H9 (cell line): Measurements from ENCODE around the gene NPTX1. TPM values are rescaled to one million over a fixed set of nuclear protein-coding genes. Genes with fewer than 3 reads are reported as not detected.

Source experiments
- DNase-seq: peaks from one replicate; pipeline ENCODE4 v3.0.0-alpha.2; 2017
- H2AFZ ChIP-seq: one replicate; pipeline ENCODE4 v1.6.1; 2013; ENCODE audit warnings: mild to moderate bottlenecking, low read length, control low read depth, moderate library complexity
- H2AK5ac ChIP-seq: 2 replicates; pipeline ENCODE4 v1.6.1; 2013; ENCODE audit warnings: low read length, control low read depth, mixed read lengths; ENCODE audit not compliant: insufficient read length
- H2BK120ac ChIP-seq: one replicate; pipeline ENCODE4 v1.6.1; 2013; ENCODE audit warnings: low read depth, mild to moderate bottlenecking, low read length, control low read depth, inconsistent platforms; ENCODE audit not compliant: poor library complexity, severe bottlenecking
- H2BK12ac ChIP-seq: 2 replicates; pipeline ENCODE4 v1.6.1; 2013; ENCODE audit warnings: low read length, control low read depth, mixed read lengths, low read depth; ENCODE audit not compliant: insufficient read length
- H2BK15ac ChIP-seq: 2 replicates; pipeline ENCODE4 v1.6.1; 2013; ENCODE audit warnings: low read depth, low read length, control low read depth
- H2BK20ac ChIP-seq: one replicate; pipeline ENCODE4 v1.6.1; 2013; ENCODE audit warnings: low read depth, mild to moderate bottlenecking, low read length, control low read depth, inconsistent platforms; ENCODE audit not compliant: poor library complexity, severe bottlenecking
- H2BK5ac ChIP-seq: 2 replicates; pipeline ENCODE4 v1.6.1; 2013; ENCODE audit warnings: low read length, control low read depth, mixed read lengths; ENCODE audit not compliant: insufficient read length
- H3K14ac ChIP-seq: 2 replicates; pipeline ENCODE4 v1.6.1; 2013; ENCODE audit warnings: low read length, control low read depth; ENCODE audit not compliant: insufficient read depth
- H3K18ac ChIP-seq: 2 replicates; pipeline ENCODE4 v1.6.1; 2013; ENCODE audit warnings: low read depth, mild to moderate bottlenecking, mixed read lengths, low read length, control low read depth; ENCODE audit not compliant: insufficient read length
- H3K23ac ChIP-seq: 2 replicates; pipeline ENCODE4 v1.6.1; 2013; ENCODE audit warnings: low read length, control low read depth, mixed read lengths, low read depth; ENCODE audit not compliant: insufficient read length
- H3K23me2 ChIP-seq: 2 replicates; pipeline ENCODE4 v1.6.1; 2013; ENCODE audit warnings: low read depth, mild to moderate bottlenecking, mixed read lengths, low read length, control low read depth; ENCODE audit not compliant: insufficient read length, poor library complexity, severe bottlenecking
- H3K27ac ChIP-seq: 2 replicates; pipeline ENCODE4 v1.5.1; 2013; ENCODE audit warnings: low read length, control low read depth, mixed read lengths, low read depth; ENCODE audit not compliant: insufficient read length
- H3K27me3 ChIP-seq: 2 replicates; pipeline ENCODE4 v1.6.1; 2013; ENCODE audit warnings: low read length, control low read depth, inconsistent platforms; ENCODE audit not compliant: insufficient read depth
- H3K4ac ChIP-seq: 2 replicates; pipeline ENCODE4 v1.6.1; 2013; ENCODE audit warnings: low read depth, mild to moderate bottlenecking, control low read depth, inconsistent platforms, low read length, moderate library complexity
- H3K4me1 ChIP-seq: 2 replicates; pipeline ENCODE4 v1.6.1; 2013; ENCODE audit warnings: low read length, control low read depth, inconsistent platforms; ENCODE audit not compliant: insufficient read depth
- H3K4me2 ChIP-seq: 2 replicates; pipeline ENCODE4 v1.6.1; 2013; ENCODE audit warnings: low read length, control low read depth, mixed read lengths; ENCODE audit not compliant: insufficient read length, insufficient read depth
- H3K56ac ChIP-seq: 2 replicates; pipeline ENCODE4 v1.6.1; 2013; ENCODE audit warnings: low read depth, mild to moderate bottlenecking, mixed read lengths, low read length, control low read depth; ENCODE audit not compliant: insufficient read length
- H3K79me1 ChIP-seq: 2 replicates; pipeline ENCODE4 v1.6.1; 2013; ENCODE audit warnings: low read depth, mild to moderate bottlenecking, moderate library complexity, low read length, control low read depth, inconsistent platforms; ENCODE audit not compliant: insufficient read depth, poor library complexity, severe bottlenecking
- H3K79me2 ChIP-seq: 2 replicates; pipeline ENCODE4 v1.6.1; 2013; ENCODE audit warnings: low read length, control low read depth, inconsistent platforms; ENCODE audit not compliant: insufficient read depth
- H3K9ac ChIP-seq: 2 replicates; pipeline ENCODE4 v1.6.1; 2013; ENCODE audit warnings: low read length, control low read depth, mixed read lengths; ENCODE audit not compliant: insufficient read length; ENCODE audit errors: extremely low read depth
- H3K9me3 ChIP-seq: one replicate; pipeline ENCODE4 v1.6.1; 2013; ENCODE audit warnings: low read depth, low read length, inconsistent platforms; ENCODE audit not compliant: control insufficient read depth
- H3T11ph ChIP-seq: one replicate; pipeline ENCODE4 v1.6.1; 2013; ENCODE audit warnings: mild to moderate bottlenecking, low read length, control low read depth, inconsistent platforms
- H4K20me1 ChIP-seq: one replicate; pipeline ENCODE4 v1.6.1; 2013; ENCODE audit not compliant: control insufficient read depth, insufficient read length, insufficient read depth
- H4K5ac ChIP-seq: 2 replicates; pipeline ENCODE4 v1.6.1; 2013; ENCODE audit warnings: low read depth, mild to moderate bottlenecking, mixed read lengths, low read length, control low read depth; ENCODE audit not compliant: insufficient read length
- H4K8ac ChIP-seq: replicated peaks from 2 replicates; pipeline ENCODE4 v1.6.1; 2013; ENCODE audit warnings: low read length, control low read depth, mixed read lengths, low read depth; ENCODE audit not compliant: insufficient read length
- H4K91ac ChIP-seq: 2 replicates; pipeline ENCODE4 v1.6.1; 2013; ENCODE audit warnings: low read depth, mild to moderate bottlenecking, moderate library complexity, mixed read lengths, low read length, control low read depth; ENCODE audit not compliant: insufficient read length
- H3K27ac Mint-ChIP-seq, 3 experiments: 2 replicates in 2 of 3; 3 replicates in 1 of 3; pipeline ENCODE4 v1.8.0; 2020 to 2021; ENCODE audit warnings: mixed read lengths in 3 of 3, mild to moderate bottlenecking in 1 of 3, moderate library complexity in 1 of 3
- H3K27me3 Mint-ChIP-seq: 2 replicates; pipeline ENCODE4 v1.8.0; 2021; ENCODE audit warnings: low read depth, mild to moderate bottlenecking, moderate library complexity, mixed read lengths
- H3K36me3 Mint-ChIP-seq, 3 experiments: 2 replicates in 2 of 3; 3 replicates in 1 of 3; pipeline ENCODE4 v1.8.0; 2020 to 2021; ENCODE audit warnings: low read depth in 3 of 3, mixed read lengths in 3 of 3; ENCODE audit not compliant: insufficient read depth in 1 of 3
- H3K4me1 Mint-ChIP-seq, 2 experiments: 2 replicates each; pipeline ENCODE4 v1.8.0; 2020; ENCODE audit warnings: mixed read lengths in 2 of 2
- H3K4me3 Mint-ChIP-seq, 2 experiments: 2 replicates in 1 of 2; 3 replicates in 1 of 2; pipeline ENCODE4 v1.8.0; 2020 to 2021; ENCODE audit warnings: mild to moderate bottlenecking in 2 of 2, mixed read lengths in 2 of 2, moderate library complexity in 1 of 2
- H3K9me3 Mint-ChIP-seq, 2 experiments: 2 replicates in 1 of 2; 3 replicates in 1 of 2; pipeline ENCODE4 v1.8.0; 2020; ENCODE audit warnings: mild to moderate bottlenecking in 2 of 2, mixed read lengths in 2 of 2, moderate library complexity in 1 of 2
- WGBS: extraction: QIAGEN DNeasy Blood & Tissue Kit; methylation state at CpG from one replicate; pipeline ENCODE4 v1.1.7; 2013; ENCODE audit warnings: missing lambda C conversion rate, low lambda C conversion rate, mixed read lengths; ENCODE audit not compliant: insufficient read length; ENCODE audit errors: extremely low coverage; 5-methylcytosine and 5-hydroxymethylcytosine counted together
- total RNA-seq: library from RNA; stranded (reverse); gene quantifications from 2 replicates; pipeline ENCODE4 v1.2.1, GENCODE V29; 2021
- TF ChIP-seq, protein P1 (sequence below): fragments of 200-600 bp; sonication (generic); conservative IDR thresholded peaks from 3 replicates; pipeline ENCODE4 v1.8.0; 2021; ENCODE audit warnings: antibody characterized with exemption, mild to moderate bottlenecking

Gene NPTX1
- total RNA-seq, 1 experiment from 2014 or later: 20.5 TPM

- H3K18ac ChIP-seq: no peak overlapping the region
- Mint-ChIP-seq H3K4me3 (no peak overlapping the region), H3K9me3 (peaks cover 0 to 4% of the 10 kb centered on the region in 2 experiments; a peak in 1 of 5 replicates), H3K4me1 (peaks cover 21 to 31% of the 10 kb centered on the region in 2 experiments), H3K27me3 (peaks cover 59% of the 10 kb centered on the region), H3K36me3 (no peaks in the 10 kb centered on the region), H3K27ac (no peak overlapping the region)
- H2BK120ac ChIP-seq: no peak overlapping the region
- no peak overlapping the region for H3K4me2 ChIP-seq
- H3K9ac ChIP-seq: no peak overlapping the region
- no peaks in the 10 kb centered on the region for H3K79me2 ChIP-seq
- no peaks in the 10 kb centered on the region for H3K27me3 ChIP-seq
- H3K9me3 ChIP-seq: no peaks in the 10 kb centered on the region
- H3K23me2 ChIP-seq: no peaks in the 10 kb centered on the region
- H4K8ac ChIP-seq: no peak overlapping the region
- no peak overlapping the region for H2AK5ac ChIP-seq
- no peak overlapping the region for H2BK20ac ChIP-seq
- H4K91ac ChIP-seq: no peak overlapping the region
- no peak overlapping the region for H3K27ac ChIP-seq
- no peaks in the 10 kb centered on the region for H4K20me1 ChIP-seq
- no peak overlapping the region for H2BK12ac ChIP-seq
- no peak overlapping the region for H3T11ph ChIP-seq
- no peak overlapping the region for H2BK15ac ChIP-seq
- no peak for DNase-seq
- no peak overlapping the region for H2BK5ac ChIP-seq
- H4K5ac ChIP-seq: no peak overlapping the region
- TF ChIP-seq, protein P1, sequence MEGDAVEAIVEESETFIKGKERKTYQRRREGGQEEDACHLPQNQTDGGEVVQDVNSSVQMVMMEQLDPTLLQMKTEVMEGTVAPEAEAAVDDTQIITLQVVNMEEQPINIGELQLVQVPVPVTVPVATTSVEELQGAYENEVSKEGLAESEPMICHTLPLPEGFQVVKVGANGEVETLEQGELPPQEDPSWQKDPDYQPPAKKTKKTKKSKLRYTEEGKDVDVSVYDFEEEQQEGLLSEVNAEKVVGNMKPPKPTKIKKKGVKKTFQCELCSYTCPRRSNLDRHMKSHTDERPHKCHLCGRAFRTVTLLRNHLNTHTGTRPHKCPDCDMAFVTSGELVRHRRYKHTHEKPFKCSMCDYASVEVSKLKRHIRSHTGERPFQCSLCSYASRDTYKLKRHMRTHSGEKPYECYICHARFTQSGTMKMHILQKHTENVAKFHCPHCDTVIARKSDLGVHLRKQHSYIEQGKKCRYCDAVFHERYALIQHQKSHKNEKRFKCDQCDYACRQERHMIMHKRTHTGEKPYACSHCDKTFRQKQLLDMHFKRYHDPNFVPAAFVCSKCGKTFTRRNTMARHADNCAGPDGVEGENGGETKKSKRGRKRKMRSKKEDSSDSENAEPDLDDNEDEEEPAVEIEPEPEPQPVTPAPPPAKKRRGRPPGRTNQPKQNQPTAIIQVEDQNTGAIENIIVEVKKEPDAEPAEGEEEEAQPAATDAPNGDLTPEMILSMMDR: no peak
- H3K56ac ChIP-seq: no peak overlapping the region
- H3K79me1 ChIP-seq: no peaks in the 10 kb centered on the region
- no peak overlapping the region for H3K14ac ChIP-seq
- peaks cover 3% of the 10 kb centered on the region; the same call in 1 of the 2 replicates for H3K4me1 ChIP-seq
- no peak overlapping the region for H3K4ac ChIP-seq
- no peak overlapping the region for H3K23ac ChIP-seq
- no peak overlapping the region for H2AFZ ChIP-seq
- no CpG with 5 or more reads among the region's 16 CpGs for WGBS
These were observed 47.7 kb upstream of the NPTX1 start for GRCh38 chr17:80523956-80524712.
